Stimulated activated memory B cell treated with anti-CD40 and anti-IgM and Interleukin-4, amounts not matched to agents 10 μg/mL and 1 μg/mL and 100 μg/mL, for 72 hours (primary cell): ENCODE results near the gene ACTN4.

ENCODE experiments used
- ATAC-seq: fragments of 150-1000 bp; cut with Tn5 transposase; 2 replicates; pipeline ENCODE4 v1.10.0; 2021
- H3K27ac Mint-ChIP-seq: one replicate; pipeline ENCODE4 v1.8.0; 2022; ENCODE audit warnings: mild to moderate bottlenecking, mixed read lengths
- H3K27me3 Mint-ChIP-seq: one replicate; pipeline ENCODE4 v1.8.0; 2022; ENCODE audit warnings: mixed read lengths
- H3K36me3 Mint-ChIP-seq: one replicate; pipeline ENCODE4 v1.8.0; 2022; ENCODE audit warnings: mixed read lengths
- H3K4me1 Mint-ChIP-seq: one replicate; pipeline ENCODE4 v1.8.0; 2022; ENCODE audit warnings: mixed read lengths
- H3K4me3 Mint-ChIP-seq: one replicate; pipeline ENCODE4 v1.8.0; 2022; ENCODE audit warnings: mild to moderate bottlenecking, moderate library complexity, mixed read lengths
- H3K9me3 Mint-ChIP-seq: one replicate; pipeline ENCODE4 v1.8.0; 2022; ENCODE audit warnings: mixed read lengths

ACTN4 gene

GRCh38 chr19:38722947-38723605 is 75.6 kb downstream of the ACTN4 start:
- no peak overlapping the region for H3K27ac Mint-ChIP-seq
- ATAC-seq: no peak
- peaks cover 56% of the 10 kb centered on the region for H3K36me3 Mint-ChIP-seq
- H3K4me1 Mint-ChIP-seq: peaks cover 11% of the 10 kb centered on the region
- H3K9me3 Mint-ChIP-seq: no peaks in the 10 kb centered on the region
- H3K27me3 Mint-ChIP-seq: no peaks in the 10 kb centered on the region
- no peak overlapping the region for H3K4me3 Mint-ChIP-seq

GRCh38 chr19:38723606-38723965 is 76.1 kb downstream of the ACTN4 start:
- H3K36me3 Mint-ChIP-seq: peaks cover 56% of the 10 kb centered on the region

DNA sequence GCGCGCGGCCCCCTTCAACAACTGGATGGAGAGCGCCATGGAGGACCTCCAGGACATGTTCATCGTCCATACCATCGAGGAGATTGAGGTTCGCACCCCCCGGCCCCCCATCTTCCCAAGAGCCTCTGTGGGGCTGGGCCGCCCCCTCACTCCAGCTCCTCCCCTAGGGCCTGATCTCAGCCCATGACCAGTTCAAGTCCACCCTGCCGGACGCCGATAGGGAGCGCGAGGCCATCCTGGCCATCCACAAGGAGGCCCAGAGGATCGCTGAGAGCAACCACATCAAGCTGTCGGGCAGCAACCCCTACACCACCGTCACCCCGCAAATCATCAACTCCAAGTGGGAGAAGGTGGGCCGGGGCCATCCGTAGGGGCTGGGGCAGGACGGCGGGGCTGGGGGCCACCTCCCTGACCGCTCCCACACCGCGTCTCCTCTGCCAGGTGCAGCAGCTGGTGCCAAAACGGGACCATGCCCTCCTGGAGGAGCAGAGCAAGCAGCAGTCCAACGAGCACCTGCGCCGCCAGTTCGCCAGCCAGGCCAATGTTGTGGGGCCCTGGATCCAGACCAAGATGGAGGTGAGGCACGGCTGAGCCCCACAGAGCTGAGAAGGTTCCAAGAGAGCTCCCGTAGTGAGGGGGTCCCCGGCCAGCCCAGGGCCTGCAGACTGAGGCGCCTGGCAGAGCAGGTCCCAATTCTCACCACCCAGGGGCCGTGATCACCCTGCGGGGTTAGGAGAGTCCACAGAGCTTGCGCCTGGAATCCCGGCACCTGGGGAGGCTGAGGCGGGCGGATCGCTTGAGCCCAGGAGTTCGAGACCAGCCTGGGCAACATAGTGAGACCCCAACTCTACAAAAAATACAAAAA is 76.8 kb downstream of the ACTN4 start:
- Mint-ChIP-seq H3K4me1 (peaks cover 19% of the 10 kb centered on the region), H3K9me3 (no peaks in the 10 kb centered on the region), H3K27me3 (no peaks in the 10 kb centered on the region), H3K27ac (no peak overlapping the region), H3K4me3 (no peak overlapping the region), H3K36me3 (peaks cover 56% of the 10 kb centered on the region)
- ATAC-seq: no peak

More at GRCh38 chr19:38723606-38723965, 76.1 kb downstream of the ACTN4 start:
- H3K27ac Mint-ChIP-seq: no peak overlapping the region
- H3K27me3 Mint-ChIP-seq: no peaks in the 10 kb centered on the region
- H3K4me3 Mint-ChIP-seq: no peak overlapping the region
- no peak for ATAC-seq
- no peaks in the 10 kb centered on the region for H3K9me3 Mint-ChIP-seq
- peaks cover 16% of the 10 kb centered on the region for H3K4me1 Mint-ChIP-seq

GRCh38 chr19:38725469-38726283 is 78.2 kb downstream of the ACTN4 start:
- H3K27ac Mint-ChIP-seq: peak overlapping the region; percentile 30
- H3K27me3 Mint-ChIP-seq: no peaks in the 10 kb centered on the region
- peaks cover 69% of the 10 kb centered on the region for H3K36me3 Mint-ChIP-seq
- ATAC-seq: no peak
- no peak overlapping the region for H3K4me3 Mint-ChIP-seq
- H3K9me3 Mint-ChIP-seq: no peaks in the 10 kb centered on the region
- H3K4me1 Mint-ChIP-seq: peaks cover 27% of the 10 kb centered on the region

- Mint-ChIP-seq H3K27ac (peak overlapping the region; percentile 30), H3K36me3 (peaks cover 71% of the 10 kb centered on the region), H3K9me3 (no peaks in the 10 kb centered on the region)
These were observed 78.8 kb downstream of the ACTN4 start for GRCh38 chr19:38726284-38726673.

GRCh38 chr19:38726761-38727301 is 79.4 kb downstream of the ACTN4 start:
- no peak for ATAC-seq

More at GRCh38 chr19:38726284-38726673, 78.8 kb downstream of the ACTN4 start:
- Mint-ChIP-seq H3K4me3 (no peak overlapping the region), H3K27me3 (no peaks in the 10 kb centered on the region), H3K4me1 (peaks cover 23% of the 10 kb centered on the region)
- no peak for ATAC-seq

DNA sequence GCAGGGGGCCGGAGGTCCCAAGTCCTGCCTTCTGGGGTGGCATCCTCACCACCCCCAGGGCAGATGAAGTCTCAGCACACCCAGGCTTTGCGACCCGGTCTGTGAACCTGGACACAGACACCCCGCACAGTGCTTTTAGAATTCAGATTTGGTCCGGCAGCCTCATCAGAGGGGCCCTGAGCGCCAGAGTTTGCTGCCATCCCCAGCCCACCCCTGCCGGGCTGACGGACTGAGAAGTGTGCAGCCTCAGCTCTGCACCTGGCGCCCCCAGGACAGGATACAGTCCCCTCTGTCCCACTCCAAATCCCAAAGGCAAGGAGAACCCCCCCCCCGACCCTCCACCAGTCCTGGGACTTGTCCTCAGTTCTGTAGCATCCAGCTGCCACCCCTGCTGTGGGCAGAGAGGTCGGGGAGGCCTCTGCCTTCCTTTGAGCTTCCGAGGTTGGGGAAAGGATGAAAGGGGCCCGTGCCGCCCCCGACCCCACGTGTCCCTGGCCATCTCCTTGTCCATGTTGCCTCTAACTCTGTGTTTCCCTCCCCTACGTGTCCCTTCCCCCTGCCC is 79.9 kb downstream of the ACTN4 start:
- Mint-ChIP-seq H3K9me3 (no peaks in the 10 kb centered on the region), H3K4me3 (no peak overlapping the region), H3K27ac (peak overlapping the region; percentile 23), H3K4me1 (peaks cover 32% of the 10 kb centered on the region), H3K36me3 (peaks cover 66% of the 10 kb centered on the region), H3K27me3 (no peaks in the 10 kb centered on the region)
- ATAC-seq: no peak

More at GRCh38 chr19:38726761-38727301, 79.4 kb downstream of the ACTN4 start:
- Mint-ChIP-seq H3K27ac (peak overlapping the region; percentile 30), H3K9me3 (no peaks in the 10 kb centered on the region), H3K4me3 (no peak overlapping the region), H3K27me3 (no peaks in the 10 kb centered on the region), H3K36me3 (peaks cover 66% of the 10 kb centered on the region), H3K4me1 (peaks cover 26% of the 10 kb centered on the region)

DNA sequence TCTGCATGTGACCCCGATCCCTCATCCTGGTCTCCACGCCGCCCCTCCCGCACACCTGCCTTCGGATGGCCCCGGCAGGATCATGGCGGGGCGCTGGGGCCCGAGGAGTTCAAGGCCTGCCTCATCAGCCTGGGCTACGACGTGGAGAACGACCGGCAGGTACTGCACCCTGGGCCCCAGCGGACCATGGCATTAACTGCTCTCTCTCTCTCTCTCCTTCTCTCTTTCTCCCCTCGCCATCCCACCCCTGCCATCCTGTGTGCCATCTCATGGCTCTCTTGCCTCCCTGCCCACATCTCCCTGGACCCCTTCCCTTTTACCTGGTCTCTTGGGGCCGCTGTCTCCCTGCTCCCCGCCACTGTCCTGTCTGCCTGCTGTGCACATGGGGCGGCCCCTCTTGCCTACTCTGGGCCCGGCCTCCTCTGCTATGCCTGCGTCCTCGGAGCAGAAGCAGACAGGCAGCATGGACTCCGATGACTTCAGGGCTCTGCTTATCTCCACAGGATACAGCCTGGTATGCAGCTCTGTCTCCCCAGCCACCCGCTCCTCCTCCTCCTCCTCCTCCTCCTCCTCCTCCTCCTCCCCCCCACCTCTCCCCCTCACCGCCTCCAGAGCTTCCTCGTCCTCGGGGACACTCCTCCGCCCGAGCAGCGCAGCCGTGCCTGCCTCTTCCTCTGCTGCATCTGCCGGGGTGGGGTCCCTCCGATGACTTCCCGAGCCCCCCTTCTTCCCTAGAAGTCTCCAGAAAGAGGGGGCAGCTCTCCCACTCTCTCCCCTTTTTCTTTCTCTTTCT is 80.6 kb downstream of the ACTN4 start:
- Mint-ChIP-seq H3K27me3 (no peaks in the 10 kb centered on the region), H3K4me3 (no peak overlapping the region), H3K4me1 (peaks cover 38% of the 10 kb centered on the region), H3K27ac (peak overlapping the region; percentile 23), H3K9me3 (no peaks in the 10 kb centered on the region), H3K36me3 (peaks cover 70% of the 10 kb centered on the region)
- no peak for ATAC-seq

DNA sequence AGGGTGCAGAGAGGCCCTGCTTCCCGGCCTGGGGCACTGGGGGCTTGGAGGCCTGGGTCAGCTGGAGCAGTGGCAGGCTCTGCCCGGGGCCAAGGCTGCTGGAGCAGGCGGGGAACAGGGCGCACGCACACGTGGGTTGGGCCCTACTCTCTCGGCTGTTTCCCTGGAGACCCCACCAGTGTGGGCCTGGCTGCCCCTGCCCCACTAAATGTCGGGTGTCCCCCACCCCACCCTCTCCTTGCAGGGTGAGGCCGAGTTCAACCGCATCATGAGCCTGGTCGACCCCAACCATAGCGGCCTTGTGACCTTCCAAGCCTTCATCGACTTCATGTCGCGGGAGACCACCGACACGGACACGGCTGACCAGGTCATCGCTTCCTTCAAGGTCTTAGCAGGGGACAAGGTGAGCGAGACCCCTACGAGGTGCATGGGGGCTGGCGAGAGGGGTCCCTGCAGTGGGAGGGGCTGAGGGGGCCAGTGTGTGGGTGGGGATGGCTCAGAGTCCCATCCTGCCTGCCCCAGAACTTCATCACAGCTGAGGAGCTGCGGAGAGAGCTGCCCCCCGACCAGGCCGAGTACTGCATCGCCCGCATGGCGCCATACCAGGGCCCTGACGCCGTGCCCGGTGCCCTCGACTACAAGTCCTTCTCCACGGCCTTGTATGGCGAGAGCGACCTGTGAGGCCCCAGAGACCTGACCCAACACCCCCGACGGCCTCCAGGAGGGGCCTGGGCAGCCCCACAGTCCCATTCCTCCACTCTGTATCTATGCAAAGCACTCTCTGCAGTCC is 81.5 kb downstream of the ACTN4 start:
- ATAC-seq: no peak

DNA sequence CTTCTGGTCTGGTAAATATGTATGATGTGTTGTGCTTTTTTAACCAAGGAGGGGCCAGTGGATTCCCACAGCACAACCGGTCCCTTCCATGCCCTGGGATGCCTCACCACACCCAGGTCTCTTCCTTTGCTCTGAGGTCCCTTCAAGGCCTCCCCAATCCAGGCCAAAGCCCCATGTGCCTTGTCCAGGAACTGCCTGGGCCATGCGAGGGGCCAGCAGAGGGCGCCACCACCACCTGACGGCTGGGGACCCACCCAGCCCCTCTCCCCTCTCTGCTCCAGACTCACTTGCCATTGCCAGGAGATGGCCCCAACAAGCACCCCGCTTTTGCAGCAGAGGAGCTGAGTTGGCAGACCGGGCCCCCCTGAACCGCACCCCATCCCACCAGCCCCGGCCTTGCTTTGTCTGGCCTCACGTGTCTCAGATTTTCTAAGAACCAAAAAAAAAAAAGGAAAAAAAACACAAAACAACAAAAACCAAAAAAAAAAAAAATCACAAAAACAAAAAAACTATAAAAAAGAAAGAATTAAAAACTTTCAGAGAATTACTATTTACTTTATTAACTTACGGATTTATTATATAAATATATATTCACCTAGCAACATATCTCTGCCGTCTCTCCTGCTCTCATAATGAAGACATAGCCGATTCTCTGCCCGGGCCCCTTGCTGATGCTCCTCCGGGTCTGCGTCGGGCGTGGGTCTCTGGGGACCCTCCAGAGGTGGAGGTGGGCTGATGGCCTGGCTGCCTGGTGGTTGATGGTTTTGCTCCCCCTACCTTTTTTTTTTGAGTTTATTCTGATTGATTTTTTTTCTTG is 82.4 kb downstream of the ACTN4 start:
- H3K36me3 Mint-ChIP-seq: peaks cover 53% of the 10 kb centered on the region

More for the DNA sequence above, 81.5 kb downstream of the ACTN4 start:
- H3K27ac Mint-ChIP-seq: peak overlapping the region; percentile 38
- H3K36me3 Mint-ChIP-seq: peaks cover 62% of the 10 kb centered on the region
- no peak overlapping the region for H3K4me3 Mint-ChIP-seq
- H3K9me3 Mint-ChIP-seq: no peaks in the 10 kb centered on the region
- H3K27me3 Mint-ChIP-seq: no peaks in the 10 kb centered on the region
- peaks cover 47% of the 10 kb centered on the region for H3K4me1 Mint-ChIP-seq

DNA sequence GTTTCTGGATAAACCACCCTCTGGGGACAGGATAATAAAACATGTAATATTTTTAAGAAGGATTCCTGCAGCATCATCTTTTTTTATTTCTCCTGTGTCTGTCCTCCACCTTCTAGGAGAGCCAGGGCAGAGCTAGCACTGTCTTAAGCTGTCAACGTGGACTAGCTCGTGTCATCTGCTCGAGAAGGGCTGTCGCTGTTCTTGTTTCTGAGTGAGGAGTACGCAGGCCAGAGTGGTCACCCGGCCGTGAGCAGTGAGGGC is 83.0 kb downstream of the ACTN4 start:
- Mint-ChIP-seq H3K27me3 (no peaks in the 10 kb centered on the region), H3K36me3 (peaks cover 48% of the 10 kb centered on the region), H3K27ac (no peak overlapping the region), H3K9me3 (no peaks in the 10 kb centered on the region), H3K4me3 (no peak overlapping the region), H3K4me1 (peaks cover 62% of the 10 kb centered on the region)
- no peak for ATAC-seq

More for the DNA sequence above, 82.4 kb downstream of the ACTN4 start:
- Mint-ChIP-seq H3K27me3 (no peaks in the 10 kb centered on the region), H3K4me3 (no peak overlapping the region), H3K27ac (peak overlapping the region; percentile 38), H3K9me3 (no peaks in the 10 kb centered on the region), H3K4me1 (peaks cover 56% of the 10 kb centered on the region)
- peak; percentile 75 for ATAC-seq

- no peak overlapping the region for H3K4me3 Mint-ChIP-seq
- H3K27me3 Mint-ChIP-seq: no peaks in the 10 kb centered on the region
- no peak for ATAC-seq
- peaks cover 48% of the 10 kb centered on the region for H3K36me3 Mint-ChIP-seq
- peaks cover 62% of the 10 kb centered on the region for H3K4me1 Mint-ChIP-seq
- H3K27ac Mint-ChIP-seq: peak overlapping the region; percentile 89
- H3K9me3 Mint-ChIP-seq: no peaks in the 10 kb centered on the region
These were observed 83.5 kb downstream of the ACTN4 start for GRCh38 chr19:38730731-38731589.
